ENCODE results near the gene ANKRD30A. TPM values are rescaled to one million over a fixed set of nuclear protein-coding genes. Genes with fewer than 3 reads are reported as not detected.
A peak's percentile ranks its signal among the peaks of the same experiment; 100 is the strongest.
"Not testable (repeated sequence)": the region's sequence is repeated elsewhere in the genome, so short reads cannot be mapped to it uniquely, and the experiment has no call there.

Gene ANKRD30A
- total RNA-seq (2014; rRNA removed; shearing (Covaris generic)) = not detected in 2 replicates

- no peak for DNase-seq (ENCODE audit: low spot score)
- in situ Hi-C loops (cut with HindIII; ENCODE audit: low sequenced_read_pairs) = no loop called here
Observed at GRCh38 chr10:37125191-37125732, at the start of gene ANKRD30A. ANKRD30A (plus strand) TSS chr10:37125598; CDS start chr10:37125788, 190 bp downstream.

DNA sequence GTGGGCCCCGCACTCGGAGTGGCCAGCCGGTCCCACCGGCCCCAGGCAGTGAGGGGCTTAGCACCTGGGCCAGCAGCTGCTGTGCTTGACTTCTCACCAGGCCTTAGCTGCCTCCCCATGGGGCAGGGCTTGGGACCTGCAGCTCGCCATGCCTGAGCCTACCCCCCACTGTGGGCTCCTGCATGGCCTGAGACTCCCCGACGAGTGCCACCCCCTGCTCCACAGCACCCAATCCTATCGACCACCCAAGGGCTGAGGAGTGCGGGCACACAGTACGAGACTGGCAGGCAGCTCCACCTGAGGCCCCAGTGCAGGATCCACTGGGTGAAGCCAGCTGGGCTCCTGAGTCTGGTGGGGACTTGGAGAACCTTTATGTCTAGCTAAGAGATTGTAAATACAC, 49.3 kb upstream of the ANKRD30A start:
- in situ Hi-C loops (cut with HindIII; ENCODE audit: low sequenced_read_pairs); DNase-seq (ENCODE audit: low spot score): not testable (repeated sequence)

GRCh38 chr10:37095792-37096573, 29.4 kb upstream of the ANKRD30A start:
- DNase-seq (ENCODE audit: low spot score) = no peak

GRCh38 chr10:37101261-37101660, 24.1 kb upstream of the ANKRD30A start:
- DNase-seq (ENCODE audit: low spot score) = peak; percentile 1
- in situ Hi-C loops (cut with HindIII; ENCODE audit: low sequenced_read_pairs) = no loop called here

More at GRCh38 chr10:37095792-37096573, 29.4 kb upstream of the ANKRD30A start:
- in situ Hi-C loops (cut with HindIII; ENCODE audit: low sequenced_read_pairs) = no loop called here

DNA sequence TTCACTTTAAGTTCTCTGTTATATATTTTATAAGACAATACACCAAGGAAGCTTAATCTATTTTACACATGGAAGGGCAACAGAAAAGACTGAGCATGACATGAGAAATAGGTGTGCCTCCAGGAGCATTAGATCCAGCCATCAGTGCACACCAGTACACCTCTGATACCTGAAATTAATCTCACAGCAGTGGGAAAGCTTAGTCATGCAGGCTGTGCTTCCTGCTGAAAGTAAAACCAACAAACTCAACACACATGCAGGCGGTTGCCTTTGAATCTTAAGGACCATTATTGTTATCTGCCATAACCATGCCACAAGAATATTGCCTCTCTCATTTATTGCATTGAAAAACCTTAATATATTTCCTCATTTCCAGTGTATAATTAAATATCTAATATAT, 16.4 kb upstream of the ANKRD30A start:
- no peak for DNase-seq (ENCODE audit: low spot score)
- in situ Hi-C loops (cut with HindIII; ENCODE audit: low sequenced_read_pairs) = no loop called here

GRCh38 chr10:37124532-37124931, 866 bp upstream of the ANKRD30A start:
- in situ Hi-C loops (cut with HindIII; ENCODE audit: low sequenced_read_pairs) = no loop called here
- no peak for DNase-seq (ENCODE audit: low spot score)

GRCh38 chr10:37125921-37126320, 523 bp downstream of the ANKRD30A start:
- DNase-seq (ENCODE audit: low spot score) = no peak
- in situ Hi-C loops (cut with HindIII; ENCODE audit: low sequenced_read_pairs) = no loop called here

GRCh38 chr10:37146443-37146842, 21.0 kb downstream of the ANKRD30A start:
- no peak for DNase-seq (ENCODE audit: low spot score)
- in situ Hi-C loops (cut with HindIII; ENCODE audit: low sequenced_read_pairs) = no loop called here

DNA sequence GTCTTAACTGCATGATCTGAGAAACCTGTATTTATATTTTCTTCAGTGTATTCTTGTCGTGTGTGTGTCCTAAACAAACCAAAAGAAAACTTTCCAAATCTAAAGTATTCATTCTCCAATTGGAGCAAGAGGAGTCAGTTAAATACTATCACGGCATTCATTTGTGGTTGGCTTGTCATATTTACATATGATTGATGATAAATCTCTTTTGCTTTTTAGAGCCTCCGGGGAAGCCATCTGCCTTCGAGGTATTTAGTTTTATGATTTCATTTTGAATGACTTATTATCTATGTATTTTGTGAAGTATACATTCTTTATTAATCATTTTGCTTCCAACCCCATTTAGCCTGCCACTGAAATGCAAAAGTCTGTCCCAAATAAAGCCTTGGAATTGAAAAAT, 37.0 kb downstream of the ANKRD30A start:
- in situ Hi-C loops (cut with HindIII; ENCODE audit: low sequenced_read_pairs) = not testable (repeated sequence)

DNA sequence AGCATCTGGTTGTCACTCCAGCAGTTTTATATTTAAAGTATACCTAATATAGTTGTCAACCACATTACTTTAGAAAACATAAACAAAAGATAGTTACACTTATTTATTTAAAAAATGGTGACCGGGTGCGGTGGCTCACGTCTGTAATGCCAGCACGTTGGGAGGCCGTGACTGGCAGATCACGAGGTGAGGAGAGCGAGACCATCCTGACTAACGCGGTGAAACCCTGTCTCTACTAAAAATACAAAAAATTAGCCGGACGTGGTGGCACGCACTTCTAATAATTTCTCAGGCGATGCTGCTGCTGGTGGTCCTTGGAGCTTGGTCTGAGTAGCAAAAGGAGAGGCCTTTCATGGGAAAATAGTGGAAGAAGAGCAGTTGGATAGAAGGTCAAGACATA, 46.5 kb downstream of the ANKRD30A start:
- in situ Hi-C loops (cut with HindIII; ENCODE audit: low sequenced_read_pairs); DNase-seq (ENCODE audit: low spot score): not testable (repeated sequence)

More for the DNA sequence above, 37.0 kb downstream of the ANKRD30A start:
- not testable (repeated sequence) for DNase-seq (ENCODE audit: low spot score)

DNA sequence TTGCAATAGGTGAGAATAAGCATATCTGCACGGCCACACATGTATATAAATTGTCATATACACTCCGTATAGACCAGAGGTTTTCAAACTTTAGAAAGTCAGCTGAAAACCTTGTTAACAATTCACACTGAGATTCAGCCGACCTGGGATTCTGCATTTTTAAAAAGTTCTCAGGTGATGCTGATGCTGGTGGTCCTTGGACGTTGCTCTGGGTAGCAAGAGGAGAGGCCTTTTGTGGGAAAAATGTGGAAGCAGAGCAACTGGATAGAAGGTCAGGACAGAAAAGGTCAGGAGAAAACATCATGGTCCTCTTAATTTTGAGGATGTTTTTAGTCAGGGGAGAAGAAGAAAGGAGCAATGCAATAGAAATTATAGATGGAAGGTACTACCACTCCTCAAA, 52.9 kb downstream of the ANKRD30A start:
- DNase-seq (ENCODE audit: low spot score); in situ Hi-C loops (cut with HindIII; ENCODE audit: low sequenced_read_pairs): not testable (repeated sequence)

DNA sequence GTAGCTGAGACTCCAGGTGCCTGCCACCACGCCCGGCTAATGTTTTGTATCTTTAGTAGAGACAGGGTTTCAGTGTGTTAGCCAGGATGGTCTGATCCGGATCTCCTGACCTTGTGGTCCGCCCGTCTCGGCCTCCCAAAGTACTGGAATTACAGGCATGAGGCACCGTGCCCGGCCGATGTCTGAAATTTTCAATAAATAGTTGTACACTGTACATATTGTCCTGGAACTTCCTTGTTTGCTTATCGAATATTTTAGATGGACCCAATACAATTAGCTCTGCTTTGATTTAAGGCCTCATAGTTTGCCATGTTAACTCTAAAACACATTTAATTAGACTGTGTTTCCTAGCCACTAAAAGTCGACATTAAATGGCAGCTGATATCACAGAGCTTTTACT, 57.3 kb downstream of the ANKRD30A start:
- DNase-seq (ENCODE audit: low spot score); in situ Hi-C loops (cut with HindIII; ENCODE audit: low sequenced_read_pairs): not testable (repeated sequence)

DNA sequence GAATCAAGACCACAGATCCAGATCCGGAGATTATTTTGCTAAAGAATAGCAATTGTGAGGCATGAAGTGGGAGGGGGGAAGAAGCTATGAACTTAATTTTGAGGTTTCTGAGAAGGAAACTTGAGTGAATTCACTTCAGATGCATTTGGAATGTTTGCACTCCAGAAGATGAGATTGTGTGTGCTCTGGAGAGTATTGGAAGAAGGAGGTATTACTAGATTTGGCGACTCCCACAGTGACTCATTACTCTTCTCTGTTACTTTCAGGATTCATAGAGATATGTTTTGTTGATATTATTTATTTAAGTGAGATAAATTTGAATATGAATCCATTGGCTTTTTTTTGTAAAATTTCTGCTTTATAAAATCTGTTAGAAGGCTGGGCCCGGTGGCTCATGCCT, 80.7 kb downstream of the ANKRD30A start:
- no peak for DNase-seq (ENCODE audit: low spot score)
- in situ Hi-C loops (cut with HindIII; ENCODE audit: low sequenced_read_pairs) = no loop called here

DNA sequence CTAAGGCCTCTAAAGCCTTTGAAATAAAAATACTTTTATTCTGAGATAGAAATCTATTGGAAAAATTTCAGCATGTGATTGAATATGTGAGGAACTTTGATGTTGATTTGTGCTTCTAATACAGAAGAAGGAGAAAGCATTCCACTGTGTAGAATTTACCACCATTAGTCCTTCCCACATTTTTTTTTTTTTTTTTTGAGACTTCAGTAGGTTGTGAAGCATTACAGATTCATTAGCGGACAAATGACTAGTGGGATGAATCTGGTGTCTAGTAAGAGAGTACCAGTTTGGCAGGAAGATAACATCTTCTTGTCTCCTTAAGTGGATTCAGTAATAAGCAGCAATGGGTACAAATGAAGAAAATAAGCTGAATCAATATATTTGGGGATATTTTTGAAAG, 95.5 kb downstream of the ANKRD30A start:
- DNase-seq (ENCODE audit: low spot score) = no peak
- in situ Hi-C loops (cut with HindIII; ENCODE audit: low sequenced_read_pairs) = no loop called here

DNA sequence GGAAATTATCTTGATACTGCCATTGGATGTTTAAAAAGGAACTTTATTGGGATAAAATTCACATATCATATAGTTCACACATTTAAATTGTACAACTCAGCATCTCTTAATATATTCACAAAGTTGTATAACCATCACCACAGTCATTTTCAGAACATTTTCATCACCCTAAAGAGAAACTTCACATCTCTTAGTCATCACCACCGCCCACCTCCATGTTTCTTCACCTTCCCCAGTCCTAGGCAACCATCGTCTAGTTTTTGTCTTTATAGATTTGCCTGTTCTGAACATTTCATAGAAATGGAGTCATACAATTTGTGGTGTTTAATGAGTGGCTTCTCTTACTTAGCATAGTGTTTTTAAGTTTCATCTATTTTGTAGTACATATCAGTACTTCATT, 96.6 kb downstream of the ANKRD30A start:
- in situ Hi-C loops (cut with HindIII; ENCODE audit: low sequenced_read_pairs) = no loop called here
- no peak for DNase-seq (ENCODE audit: low spot score)

GRCh38 chr10:37225163-37225562, 99.8 kb downstream of the ANKRD30A start:
- in situ Hi-C loops (cut with HindIII; ENCODE audit: low sequenced_read_pairs) = no loop called here
- DNase-seq (ENCODE audit: low spot score) = no peak

GRCh38 chr10:37226524-37226923, 101.1 kb downstream of the ANKRD30A start:
- in situ Hi-C loops (cut with HindIII; ENCODE audit: low sequenced_read_pairs) = no loop called here
- no peak for DNase-seq (ENCODE audit: low spot score)

DNA sequence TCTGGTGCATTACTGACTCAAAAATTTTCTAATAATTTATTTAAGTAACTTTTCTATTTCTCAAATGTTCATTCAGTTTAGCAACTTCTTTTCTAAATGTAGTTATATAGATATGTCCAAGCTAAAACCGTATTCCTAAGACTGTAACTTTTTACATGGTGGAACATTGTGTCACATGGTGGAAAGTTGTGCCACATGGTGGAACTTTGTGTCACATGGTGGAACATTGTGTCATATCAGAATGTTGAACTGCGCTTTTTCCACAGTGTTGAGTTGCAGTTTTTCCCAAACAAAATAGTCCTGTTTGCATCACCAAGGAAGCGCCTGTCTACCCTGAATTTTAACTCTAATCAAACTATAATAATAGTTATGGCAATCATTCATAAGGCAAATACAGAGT, 109.3 kb downstream of the ANKRD30A start:
- no peak for DNase-seq (ENCODE audit: low spot score)
- in situ Hi-C loops (cut with HindIII; ENCODE audit: low sequenced_read_pairs) = no loop called here

GRCh38 chr10:37236093-37236492, 110.7 kb downstream of the ANKRD30A start:
- in situ Hi-C loops (cut with HindIII; ENCODE audit: low sequenced_read_pairs) = no loop called here
- no peak for DNase-seq (ENCODE audit: low spot score)

DNA sequence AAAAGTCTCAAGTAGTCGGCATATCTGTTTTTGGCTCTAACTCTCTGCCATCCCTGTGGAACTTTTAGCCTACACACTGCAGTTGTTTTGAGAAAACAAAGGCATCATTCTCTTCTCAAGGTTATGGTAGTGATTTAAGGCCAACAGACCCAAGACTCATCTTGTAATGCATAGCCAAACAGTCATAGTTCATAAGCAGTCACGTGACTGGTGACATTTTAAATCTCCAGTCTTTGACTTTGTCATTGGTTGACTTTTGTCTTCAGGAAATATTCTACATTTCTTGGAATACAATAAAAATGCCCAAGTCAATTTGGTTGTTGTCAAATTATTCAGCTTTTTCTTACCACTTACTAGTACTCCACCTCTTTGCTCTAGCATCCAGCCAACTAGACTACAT, 114.8 kb downstream of the ANKRD30A start:
- no peak for DNase-seq (ENCODE audit: low spot score)
- in situ Hi-C loops (cut with HindIII; ENCODE audit: low sequenced_read_pairs) = no loop called here

GRCh38 chr10:37246637-37247036, 121.2 kb downstream of the ANKRD30A start:
- in situ Hi-C loops (cut with HindIII; ENCODE audit: low sequenced_read_pairs) = no loop called here
- DNase-seq (ENCODE audit: low spot score) = no peak

Measured in G401 (cell line).